ENCODE results near the gene ARFGAP2. TPM values are rescaled to one million over a fixed set of nuclear protein-coding genes. Genes with fewer than 3 reads are reported as not detected.

Gene ARFGAP2
- total RNA-seq = 100 to 1,000 TPM; 141 to 203 (median 178) TPM

DNA sequence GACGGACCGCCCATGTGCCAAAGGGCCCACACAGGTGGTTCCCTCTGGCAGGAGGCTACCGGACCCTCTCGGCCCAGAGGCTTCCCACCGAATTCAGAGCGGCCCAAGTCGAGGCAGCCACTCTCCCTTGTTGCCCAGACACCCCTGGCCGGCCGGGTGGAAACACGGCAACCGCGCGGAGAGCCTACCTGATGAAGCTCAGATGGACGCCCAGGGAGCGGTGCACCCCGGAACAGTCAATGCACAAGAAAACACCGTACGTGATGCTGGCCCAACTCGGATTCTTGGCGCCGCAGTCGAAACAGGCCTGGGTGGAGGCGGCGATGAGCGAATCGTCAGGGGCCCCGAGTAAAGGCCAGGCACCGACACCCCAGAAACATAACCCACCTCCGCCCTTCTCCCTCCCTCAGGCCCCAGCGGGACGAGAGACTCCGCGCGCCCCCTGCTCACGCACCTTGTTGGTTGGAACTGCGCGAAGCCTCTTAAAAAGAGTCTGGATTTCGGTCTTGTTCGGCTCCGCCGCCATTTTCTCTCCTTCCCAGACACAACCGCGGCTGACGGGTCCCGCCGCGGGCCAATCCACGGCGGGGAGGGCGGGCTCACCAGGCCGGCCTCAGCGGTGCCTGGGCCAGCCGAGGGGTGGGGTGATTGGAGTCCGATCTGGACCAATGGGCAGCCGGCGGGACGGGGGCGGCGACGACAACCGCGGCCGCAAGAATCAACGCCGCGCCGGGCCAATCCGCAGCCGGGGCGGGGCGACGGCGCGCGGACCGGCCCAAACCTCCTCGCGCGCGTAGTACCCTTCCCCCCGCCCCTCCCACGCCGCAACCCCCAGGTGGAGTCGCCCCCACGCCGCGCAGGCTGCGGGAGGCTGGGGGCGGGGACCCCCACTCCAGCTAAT, at the start of gene ARFGAP2:
Gene ARFGAP2, minus strand, starts transcription at position 552 of the 901 bp plus-strand sequence. Its CDS starts 26 bp downstream, at position 526.
- TF ChIP-seq, protein P1, sequence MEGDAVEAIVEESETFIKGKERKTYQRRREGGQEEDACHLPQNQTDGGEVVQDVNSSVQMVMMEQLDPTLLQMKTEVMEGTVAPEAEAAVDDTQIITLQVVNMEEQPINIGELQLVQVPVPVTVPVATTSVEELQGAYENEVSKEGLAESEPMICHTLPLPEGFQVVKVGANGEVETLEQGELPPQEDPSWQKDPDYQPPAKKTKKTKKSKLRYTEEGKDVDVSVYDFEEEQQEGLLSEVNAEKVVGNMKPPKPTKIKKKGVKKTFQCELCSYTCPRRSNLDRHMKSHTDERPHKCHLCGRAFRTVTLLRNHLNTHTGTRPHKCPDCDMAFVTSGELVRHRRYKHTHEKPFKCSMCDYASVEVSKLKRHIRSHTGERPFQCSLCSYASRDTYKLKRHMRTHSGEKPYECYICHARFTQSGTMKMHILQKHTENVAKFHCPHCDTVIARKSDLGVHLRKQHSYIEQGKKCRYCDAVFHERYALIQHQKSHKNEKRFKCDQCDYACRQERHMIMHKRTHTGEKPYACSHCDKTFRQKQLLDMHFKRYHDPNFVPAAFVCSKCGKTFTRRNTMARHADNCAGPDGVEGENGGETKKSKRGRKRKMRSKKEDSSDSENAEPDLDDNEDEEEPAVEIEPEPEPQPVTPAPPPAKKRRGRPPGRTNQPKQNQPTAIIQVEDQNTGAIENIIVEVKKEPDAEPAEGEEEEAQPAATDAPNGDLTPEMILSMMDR (IDR thresholded peaks at IDR 0.05; ENCODE audit: low read depth) = no peak

DNA sequence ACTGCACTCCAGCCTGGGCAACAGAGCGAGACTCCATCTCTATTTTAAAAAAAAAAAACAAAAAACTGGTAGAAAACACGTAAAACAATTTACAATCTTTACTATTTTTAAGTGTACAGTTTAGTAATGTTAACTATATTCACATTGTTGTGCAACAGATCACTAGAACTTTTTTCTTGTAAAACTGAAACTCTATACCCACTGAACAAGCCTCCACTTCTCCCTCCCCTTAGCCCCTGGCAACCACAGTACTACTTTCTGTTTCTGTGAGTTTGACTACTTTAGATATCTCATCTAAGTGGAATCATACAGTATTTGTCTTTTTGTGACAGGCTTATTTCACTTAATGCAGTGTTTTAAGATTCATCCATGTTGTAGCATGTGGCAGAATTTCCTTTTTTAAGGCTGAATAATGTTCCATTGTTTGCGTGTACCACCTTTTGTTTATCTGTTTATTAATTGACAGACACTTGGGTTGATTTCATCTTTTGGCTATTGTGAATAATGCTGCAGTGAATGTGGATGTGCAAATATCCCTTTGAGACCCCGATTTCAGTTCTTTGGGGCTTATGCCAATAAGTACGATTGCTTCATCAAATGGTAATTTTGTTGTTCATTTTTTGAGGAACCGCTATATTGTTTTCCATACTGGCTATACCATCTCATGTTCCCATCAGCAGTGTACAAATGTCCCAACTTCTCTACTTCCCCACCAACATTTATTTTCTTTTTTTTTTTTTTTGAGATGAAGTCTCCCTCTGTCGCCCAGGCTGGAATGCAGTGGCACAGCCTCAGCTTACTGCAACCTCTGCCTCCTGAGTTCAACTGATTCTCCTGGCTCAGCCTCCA, 49.1 kb upstream of the ARFGAP2 start:
- TF ChIP-seq, protein P1 (IDR thresholded peaks at IDR 0.05; ENCODE audit: low read depth) = no peak

DNA sequence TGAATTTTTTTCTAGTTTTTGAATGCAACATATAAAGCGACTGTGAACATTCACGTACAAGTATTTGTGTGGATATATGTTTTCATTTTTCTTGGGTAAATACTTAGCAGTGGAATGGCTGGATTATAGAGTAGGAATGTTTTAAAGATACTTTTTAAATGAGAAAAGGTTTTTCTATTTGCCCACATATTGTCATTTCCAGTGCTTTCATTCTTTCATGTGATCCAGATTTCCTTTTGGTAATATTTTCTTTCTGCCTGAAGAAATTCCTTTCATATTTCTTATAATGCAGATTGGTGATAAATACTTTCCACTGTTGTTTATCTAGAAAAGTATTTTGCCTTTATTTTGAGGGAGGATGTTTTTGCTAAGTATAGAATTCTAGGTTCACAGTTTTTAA, 46.0 kb upstream of the ARFGAP2 start:
- TF ChIP-seq, protein P1 (IDR thresholded peaks at IDR 0.05; ENCODE audit: low read depth) = no peak

DNA sequence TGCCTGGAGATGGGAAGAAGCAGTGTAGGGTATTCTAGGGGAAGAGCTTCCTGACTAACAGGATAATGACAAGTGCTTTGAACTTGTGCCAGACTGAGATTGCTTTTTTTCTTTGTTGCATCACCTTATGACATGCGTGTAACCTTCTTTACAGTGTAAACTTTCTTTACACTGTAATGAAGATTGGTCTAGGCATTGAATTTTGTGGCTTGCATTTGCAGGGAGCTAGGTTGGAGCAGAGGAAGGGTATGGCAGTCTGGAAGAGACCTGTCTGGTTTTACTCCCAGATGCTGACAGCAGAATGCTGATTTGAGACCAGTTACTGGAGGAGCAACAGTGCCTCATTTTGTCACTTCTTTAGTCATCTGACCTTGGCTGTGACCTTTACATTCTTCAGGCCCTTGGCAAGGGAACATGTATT, 43.7 kb upstream of the ARFGAP2 start:
- TF ChIP-seq, protein P1 (IDR thresholded peaks at IDR 0.05; ENCODE audit: low read depth) = no peak

DNA sequence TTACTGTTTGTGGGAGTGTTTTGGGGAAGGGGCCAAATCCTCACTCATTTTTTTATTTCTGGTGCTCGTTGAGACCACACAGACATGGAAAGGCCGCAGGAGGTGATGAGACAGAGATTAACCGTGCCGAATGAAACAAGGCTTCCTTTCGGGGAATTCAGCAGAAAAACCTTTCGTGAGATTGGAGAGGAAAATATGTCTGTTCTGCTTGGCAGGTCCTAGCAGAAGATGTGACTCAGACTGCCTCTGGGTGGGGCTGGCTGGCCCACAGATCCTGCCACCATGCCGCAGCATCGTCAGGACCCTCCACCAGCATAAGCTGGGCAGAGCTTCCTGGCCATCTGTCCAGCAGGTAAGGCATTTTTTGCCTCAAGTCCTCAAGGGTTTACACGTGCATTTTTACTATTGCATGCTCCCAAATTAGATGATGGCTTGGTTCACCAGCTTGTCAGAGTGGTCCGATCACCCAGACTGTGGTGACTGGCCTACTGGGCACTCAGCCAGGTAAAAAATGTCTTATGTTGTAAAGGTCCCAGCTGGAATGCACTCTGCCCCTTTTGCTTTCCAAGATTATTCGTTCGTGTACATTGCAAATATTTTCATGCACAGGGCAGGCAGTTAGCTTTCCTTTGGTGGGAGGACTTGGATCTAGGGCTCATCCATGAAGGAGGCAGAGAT, 39.6 kb upstream of the ARFGAP2 start:
- TF ChIP-seq, protein P1 (IDR thresholded peaks at IDR 0.05; ENCODE audit: low read depth) = no peak

DNA sequence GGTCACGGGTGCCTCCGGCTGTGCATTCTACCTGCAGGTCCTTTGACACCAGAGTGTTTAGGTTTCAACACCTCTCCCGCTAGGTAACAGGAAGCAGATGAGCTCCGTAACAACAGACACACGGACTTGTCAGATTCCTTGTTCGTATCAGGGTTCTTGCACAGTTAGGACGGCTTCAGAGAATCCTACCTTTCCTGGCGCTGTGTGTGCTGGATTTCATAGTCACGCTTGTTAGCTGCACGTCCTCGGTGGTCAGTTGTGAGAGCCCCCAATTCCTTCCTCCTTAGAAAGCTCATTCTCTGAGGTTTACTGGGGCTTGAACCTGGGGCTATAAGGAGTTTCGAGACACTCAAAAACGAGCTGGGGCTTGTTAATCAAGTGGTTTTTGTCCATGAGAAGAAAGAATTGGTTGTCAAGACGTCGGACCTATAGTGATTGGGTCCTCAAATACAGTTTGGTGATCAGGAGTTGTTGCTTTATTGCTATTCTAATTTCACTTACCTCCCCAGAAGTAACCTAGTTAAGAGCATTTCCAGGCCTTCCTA, 38.8 kb upstream of the ARFGAP2 start:
- TF ChIP-seq, protein P1 (IDR thresholded peaks at IDR 0.05; ENCODE audit: low read depth) = no peak
